K562 (cell line): ENCODE measurements around the gene DENND1A. TPM values are rescaled to one million over a fixed set of nuclear protein-coding genes. Genes with fewer than 3 reads are reported as not detected.

Source experiments
- ATAC-seq: fragments of 200-7000 bp; cut with Tn5 transposase; 3 replicates; pipeline ENCODE4 v1.9.1; 2020; ENCODE audit warnings: moderate library complexity
- BruUV-seq: library from RNA; stranded (reverse); fragments of 400-500 nt; replicated peaks from 2 replicates; lab custom pipeline; 2021; lab: Mats Ljungman, UMichigan
- CTCF ChIA-PET: fragments of 300-600 bp; formaldehyde crosslinking; extraction: SDS; loops from one replicate; lab custom pipeline; 2021; ENCODE audit warnings: low intra/inter-chr PET ratio; lab: Yijun Ruan, JAX
- POLR2A ChIA-PET: fragments of 300-600, 350-650 bp; sonication (Branson Sonifier 250); formaldehyde crosslinking; extraction: SDS; loops from one replicate; lab custom pipeline; 2021; ENCODE audit warnings: antibody characterized with exemption, inconsistent platforms; lab: Yijun Ruan, JAX
- DNase-seq, 4 experiments: peaks; one replicate each; pipeline versions ENCODE4 v3.0.0 to v3.0.0-alpha.2; 2011 to 2018; ENCODE audit warnings: low spot score in 3 of 4, mixed read lengths in 3 of 4; ENCODE audit errors: extremely low read depth in 1 of 4
- FAIRE-seq: peaks from 2 replicates; lab custom pipeline; 2011; peaks lifted over from hg19 to GRCh38; lab: Jason Lieb, UNC
- H2AFZ ChIP-seq: 2 replicates; pipeline ENCODE4 v1.6.0; 2011; ENCODE audit warnings: low read depth, low read length, control low read depth, inconsistent platforms
- H3K27ac ChIP-seq: fragments of 200-600 bp; 3 replicates; pipeline ENCODE4 v1.8.0; 2011; ENCODE audit warnings: low read depth, mild to moderate bottlenecking, control low read depth, inconsistent platforms, low read length, moderate library complexity, mixed read lengths; ENCODE audit errors: extremely low read depth
- H3K27me3 ChIP-seq, 2 experiments: fragments of 300-600 bp in 1 of 2; 2 replicates in 1 of 2; 3 replicates in 1 of 2; pipeline versions ENCODE4 v1.6.0 to v1.8.0; 2011; ENCODE audit warnings: inconsistent platforms in 2 of 2, low read length in 2 of 2, mild to moderate bottlenecking in 1 of 2, mixed read lengths in 1 of 2, moderate library complexity in 1 of 2; ENCODE audit not compliant: control insufficient read depth in 2 of 2, insufficient read depth in 2 of 2
- H3K36me3 ChIP-seq: fragments of 300-600 bp; 3 replicates; pipeline ENCODE4 v1.8.0; 2011; ENCODE audit warnings: mild to moderate bottlenecking, low read length, inconsistent platforms; ENCODE audit not compliant: control insufficient read depth, insufficient read depth
- H3K4me1 ChIP-seq, 2 experiments: fragments of 200-600 bp in 1 of 2; replicated peaks in 1 of 2; 2 replicates in 1 of 2; 3 replicates in 1 of 2; pipeline versions ENCODE4 v1.5.1 to v1.8.0; 2011; ENCODE audit warnings: inconsistent platforms in 2 of 2, low read length in 2 of 2, mild to moderate bottlenecking in 1 of 2, mixed read lengths in 1 of 2, moderate library complexity in 1 of 2; ENCODE audit not compliant: control insufficient read depth in 2 of 2, insufficient read depth in 2 of 2
- H3K4me2 ChIP-seq: 2 replicates; pipeline ENCODE4 v1.6.1; 2011; ENCODE audit warnings: low read length, control low read depth, inconsistent platforms, mixed read lengths; ENCODE audit not compliant: insufficient read depth
- H3K4me3 ChIP-seq: fragments of 200-600 bp; sonication (generic), shearing (Covaris generic); 2 replicates; pipeline ENCODE4 v1.5.1; 2016; ENCODE audit warnings: control low read depth, inconsistent platforms
- H3K79me2 ChIP-seq: fragments of 200-600 bp; 3 replicates; pipeline ENCODE4 v1.8.0; 2011; ENCODE audit warnings: low read length, inconsistent platforms; ENCODE audit not compliant: control insufficient read depth, insufficient read depth
- H3K9ac ChIP-seq, 2 experiments: 2 replicates each; pipeline versions ENCODE4 v1.6.0 to v1.6.1; 2011; ENCODE audit warnings: low read depth in 2 of 2, low read length in 2 of 2, control low read depth in 1 of 2, inconsistent platforms in 1 of 2, mild to moderate bottlenecking in 1 of 2, mixed read lengths in 1 of 2; ENCODE audit not compliant: insufficient read depth in 1 of 2
- H3K9me1 ChIP-seq: one replicate; pipeline ENCODE4 v1.6.0; 2011; ENCODE audit warnings: inconsistent platforms, mild to moderate bottlenecking, low read length, moderate library complexity; ENCODE audit not compliant: control insufficient read depth, insufficient read depth
- H3K9me3 ChIP-seq: replicated peaks from 2 replicates; pipeline ENCODE4 v1.5.1; 2011; ENCODE audit warnings: low read depth, low read length, inconsistent platforms; ENCODE audit not compliant: control insufficient read depth, insufficient read depth
- H4K20me1 ChIP-seq: replicated peaks from 2 replicates; pipeline ENCODE4 v1.6.1; 2011; ENCODE audit warnings: low read length, inconsistent platforms, mixed read lengths; ENCODE audit not compliant: control insufficient read depth, insufficient read depth
- ESRRA ChIP-seq: fragments of 450-650 bp; IDR thresholded peaks from 2 replicates; pipeline ENCODE4 v1.6.1; 2014; ENCODE audit warnings: low read depth, mild to moderate bottlenecking, moderate library complexity, borderline replicate concordance
- RBM25 ChIP-seq: fragments of 200-400 bp; formaldehyde crosslinking; IDR thresholded peaks from 2 replicates; pipeline ENCODE4 v1.6.1; 2018; ENCODE audit warnings: low read length, low read depth, moderate library complexity; ENCODE audit not compliant: severe bottlenecking
- ZNF224 ChIP-seq: sonication (generic); formaldehyde crosslinking; IDR thresholded peaks from 2 replicates; pipeline ENCODE4 v1.8.0; 2022; ENCODE audit warnings: mild to moderate bottlenecking, missing genetic modification reagents
- WGBS: fragments of 100-300 bp; shearing (Covaris generic); methylation state at CpG from one replicate; pipeline ENCODE4 v1.1.6; 2016; ENCODE audit warnings: low coverage, mixed read lengths; ENCODE audit not compliant: insufficient coverage; ENCODE audit errors: missing lambda C conversion rate; 5-methylcytosine and 5-hydroxymethylcytosine counted together
- in situ Hi-C: fragments of 300-500 bp; cut with MboI; formaldehyde crosslinking; loops from 4 replicates; pipeline ENCODE4 v1.15.0; 2018; ENCODE audit warnings: inconsistent platforms, mixed read lengths
- intact Hi-C: fragments of 100-400 bp; cut with micrococcal nuclease; formaldehyde crosslinking; loops from 2 replicates; pipeline ENCODE4 v1.14.2; 2022
- polyA plus RNA-seq, 8 experiments: library from polyadenylated mRNA; depleted of rRNA in 4 of 8; stranded (reverse) in 5 of 8; unstranded in 3 of 8; fragments of >200 nt; fragmentation: Nextera tagmentation in 2 of 8; fragmentation: Illumina TruSeq in 1 of 8; extraction: Ambion mirVana in 2 of 8; extraction: Trizol in 1 of 8; gene quantifications; 2 replicates each; pipeline versions ENCODE4 v1.2.1 to v1.2.3, GENCODE V29; 2011 to 2014; ENCODE audit warnings: inconsistent platforms in 1 of 8, missing spikeins in 1 of 8
- total RNA-seq, 7 experiments: library from RNA; depleted of rRNA in 6 of 7; stranded (reverse); fragments of >200 nt in 6 of 7; fragmentation: Illumina TruSeq in 2 of 7; extraction: Trizol in 2 of 7; gene quantifications; 2 replicates each; pipeline versions ENCODE4 v1.2.1 to v1.2.3, GENCODE V29; 2011 to 2021; ENCODE audit warnings: low replicate concordance in 1 of 7
- TF ChIP-seq, protein P1 (sequence below): sonication (generic); formaldehyde crosslinking; IDR thresholded peaks from 2 replicates; pipeline ENCODE4 v1.8.1; 2023; ENCODE audit warnings: mild to moderate bottlenecking, missing genetic modification reagents

DENND1A gene
- total and polyA plus RNA-seq, 9 of the 15 experiments (the other 6 are each of a cell fraction or from before 2014, with no cell fraction given), result 7.6 to 29.5 (median 15.7) TPM

GRCh38 chr9:123408313-123409262 lies 521.3 kb downstream of the DENND1A start:
- H3K4me1 ChIP-seq, result peaks cover 15 to 17% of the 10 kb centered on the region in 2 experiments
- no peaks in the 10 kb centered on the region for H3K27me3 ChIP-seq
- CTCF ChIA-PET, result no interaction called here
- no peak overlapping the region for H2AFZ ChIP-seq
- H4K20me1 ChIP-seq, result 0 out of 2 replicates have a peak, but pooled peaks cover 3% of the 10 kb centered on the region
- no peak for FAIRE-seq
- H3K27ac ChIP-seq, result no peak overlapping the region
- H3K79me2 ChIP-seq, result no peaks in the 10 kb centered on the region
- H3K9me3 ChIP-seq, result no peaks in the 10 kb centered on the region
- H3K9me1 ChIP-seq, result no peaks in the 10 kb centered on the region
- TF ChIP-seq RBM25, result peak; percentile 49
- TF ChIP-seq, protein P1, sequence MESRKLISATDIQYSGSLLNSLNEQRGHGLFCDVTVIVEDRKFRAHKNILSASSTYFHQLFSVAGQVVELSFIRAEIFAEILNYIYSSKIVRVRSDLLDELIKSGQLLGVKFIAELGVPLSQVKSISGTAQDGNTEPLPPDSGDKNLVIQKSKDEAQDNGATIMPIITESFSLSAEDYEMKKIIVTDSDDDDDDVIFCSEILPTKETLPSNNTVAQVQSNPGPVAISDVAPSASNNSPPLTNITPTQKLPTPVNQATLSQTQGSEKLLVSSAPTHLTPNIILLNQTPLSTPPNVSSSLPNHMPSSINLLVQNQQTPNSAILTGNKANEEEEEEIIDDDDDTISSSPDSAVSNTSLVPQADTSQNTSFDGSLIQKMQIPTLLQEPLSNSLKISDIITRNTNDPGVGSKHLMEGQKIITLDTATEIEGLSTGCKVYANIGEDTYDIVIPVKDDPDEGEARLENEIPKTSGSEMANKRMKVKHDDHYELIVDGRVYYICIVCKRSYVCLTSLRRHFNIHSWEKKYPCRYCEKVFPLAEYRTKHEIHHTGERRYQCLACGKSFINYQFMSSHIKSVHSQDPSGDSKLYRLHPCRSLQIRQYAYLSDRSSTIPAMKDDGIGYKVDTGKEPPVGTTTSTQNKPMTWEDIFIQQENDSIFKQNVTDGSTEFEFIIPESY (CRISPR knock-in tag), result 0 out of 2 replicates have a peak, but pooled peaks have one; percentile 25
- TF ChIP-seq ZNF224 (CRISPR knock-in tag), result no peak
- TF ChIP-seq ESRRA, result peak; percentile 68
- TF ChIP-seq, all 486 proteins: peak for 3
- Histone ChIP-seq H3K9ac (no peak overlapping the region; a peak in 1 of 4 replicates), H3K36me3 (no peaks in the 10 kb centered on the region), H3K4me2 (no peak overlapping the region), H3K4me3 (no peak overlapping the region)
- intact Hi-C loops (no loop called here), in situ Hi-C loops (loop anchor here (10.0 kb wide), 1 partner anchor 626 kb away; no protein-coding TSS in a partner anchor)
- DNase-seq (no peak), ATAC-seq (no peak)
- 65% methylated on average over 9 of the region's 10 CpGs for WGBS
- no TSS peak for BruUV-seq
- POLR2A ChIA-PET, result interaction anchor here (0.7 to 0.9 kb wide), 2 partner anchors 17 to 832 kb away, joined by 3 read pairs; no protein-coding TSS in a partner anchor
